Measurements from ENCODE around the gene PRR5. TPM values are rescaled to one million over a fixed set of nuclear protein-coding genes. Genes with fewer than 3 reads are reported as not detected.

The PRR5 gene
- total and polyA plus RNA-seq, 7 donors, result 0.48 to 2.9 (median 1.6) TPM

DNA sequence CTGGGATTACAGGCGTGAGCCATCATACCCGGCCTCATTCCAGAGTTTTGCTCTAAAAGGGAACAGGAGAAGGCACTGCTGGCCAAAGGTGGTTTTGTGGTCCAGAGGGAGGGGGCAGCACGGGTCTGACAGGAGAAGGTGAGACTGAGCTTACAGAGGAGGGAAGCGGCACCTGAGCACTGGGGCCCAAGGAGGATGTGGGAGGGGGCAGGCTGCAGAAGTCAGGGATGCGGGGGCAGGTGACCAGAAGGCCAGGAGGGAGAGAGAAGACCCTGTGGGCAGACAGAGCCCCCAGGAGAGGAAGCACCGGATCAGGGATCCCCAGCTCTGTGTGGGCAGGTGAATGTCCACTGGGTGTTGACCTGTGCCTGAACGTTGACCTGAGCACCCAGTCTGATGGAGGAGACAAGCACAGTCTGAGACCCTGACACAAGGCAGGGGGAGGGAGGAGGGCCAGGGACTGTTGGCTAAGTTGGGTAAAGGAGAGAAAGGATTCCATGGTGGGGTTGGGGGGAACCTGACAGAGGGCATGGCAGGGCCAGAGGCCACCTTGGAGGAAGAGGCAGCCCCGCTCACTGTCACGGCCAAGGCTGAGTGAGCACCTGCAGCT, 12.0 kb upstream of the PRR5 start:
- intact Hi-C loops (cut with DNase I), result no loop called here

DNA sequence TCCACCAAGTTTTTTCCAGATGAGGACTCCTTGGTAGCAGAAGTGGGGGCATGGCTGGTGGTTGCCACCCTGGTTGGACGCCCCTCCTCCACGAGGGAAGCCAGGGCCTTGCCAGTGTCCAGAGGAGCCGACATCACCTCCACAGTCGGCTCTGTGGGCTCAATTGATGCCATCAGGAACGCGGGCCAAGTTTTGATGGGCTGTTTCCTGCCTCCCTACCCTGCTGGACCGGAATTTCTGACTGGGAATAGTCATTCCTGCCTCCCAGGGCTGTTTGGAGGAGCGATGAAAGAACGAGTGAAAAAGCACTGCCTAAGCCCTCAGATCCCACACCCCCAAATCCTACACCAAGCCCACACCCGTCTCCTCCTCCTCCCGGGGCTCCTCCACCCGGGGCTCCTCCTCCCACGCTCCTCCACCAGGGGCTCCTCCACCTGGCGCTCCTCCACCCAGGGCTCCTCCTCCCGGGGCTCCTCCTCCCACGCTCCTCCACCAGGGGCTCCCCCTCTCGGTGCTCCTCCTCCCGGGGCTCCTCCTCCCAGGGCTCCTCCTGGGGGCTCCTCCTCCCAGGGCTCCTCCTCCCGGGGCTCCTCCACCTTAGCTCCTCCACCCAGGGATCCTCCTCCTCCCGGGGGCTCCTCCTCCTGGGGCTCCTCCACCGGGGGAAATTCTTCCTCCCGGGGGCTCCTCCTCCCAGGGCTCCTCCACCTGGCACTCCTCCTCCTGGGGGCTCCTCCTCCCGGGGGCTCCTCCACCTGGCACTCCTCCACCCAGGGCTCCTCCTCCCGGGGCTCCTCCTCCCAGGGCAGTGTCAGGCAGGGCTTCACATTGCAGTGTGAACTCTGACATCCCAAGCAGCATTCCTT, 10.0 kb upstream of the PRR5 start:
- Histone ChIP-seq H3K9me3 (no peaks in the 10 kb centered on the region), H3K4me1 (no peaks in the 10 kb centered on the region), H3K27me3 (ENCODE audit: insufficient read depth in 3 of 3, low read length in 2 of 3) (peaks cover 0 to 7% (median 3%) of the 10 kb centered on the region in 3 donors), H3K4me3 (no peak overlapping the region), H3K27ac (no peak overlapping the region), H3K36me3 (ENCODE audit: insufficient read depth in 1 of 2, low read depth in 1 of 2) (no peaks in the 10 kb centered on the region)
- 54 to 63% (median 56%) methylated on average over 24 of the region's 24 CpGs for whole genome bisulfite sequencing, 3 donors
- intact Hi-C loops (cut with DNase I), result no loop called here
- DNase-seq (no peak), ATAC-seq (peak in 1 of 4 donors; percentile 29)
- TF ChIP-seq, protein P1, sequence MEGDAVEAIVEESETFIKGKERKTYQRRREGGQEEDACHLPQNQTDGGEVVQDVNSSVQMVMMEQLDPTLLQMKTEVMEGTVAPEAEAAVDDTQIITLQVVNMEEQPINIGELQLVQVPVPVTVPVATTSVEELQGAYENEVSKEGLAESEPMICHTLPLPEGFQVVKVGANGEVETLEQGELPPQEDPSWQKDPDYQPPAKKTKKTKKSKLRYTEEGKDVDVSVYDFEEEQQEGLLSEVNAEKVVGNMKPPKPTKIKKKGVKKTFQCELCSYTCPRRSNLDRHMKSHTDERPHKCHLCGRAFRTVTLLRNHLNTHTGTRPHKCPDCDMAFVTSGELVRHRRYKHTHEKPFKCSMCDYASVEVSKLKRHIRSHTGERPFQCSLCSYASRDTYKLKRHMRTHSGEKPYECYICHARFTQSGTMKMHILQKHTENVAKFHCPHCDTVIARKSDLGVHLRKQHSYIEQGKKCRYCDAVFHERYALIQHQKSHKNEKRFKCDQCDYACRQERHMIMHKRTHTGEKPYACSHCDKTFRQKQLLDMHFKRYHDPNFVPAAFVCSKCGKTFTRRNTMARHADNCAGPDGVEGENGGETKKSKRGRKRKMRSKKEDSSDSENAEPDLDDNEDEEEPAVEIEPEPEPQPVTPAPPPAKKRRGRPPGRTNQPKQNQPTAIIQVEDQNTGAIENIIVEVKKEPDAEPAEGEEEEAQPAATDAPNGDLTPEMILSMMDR (IDR thresholded peaks at IDR 0.05), result no peak

More for the DNA sequence above, 12.0 kb upstream of the PRR5 start:
- Histone ChIP-seq H3K27me3 (ENCODE audit: insufficient read depth in 3 of 3, low read length in 2 of 3) (peaks cover 0 to 7% (median 3%) of the 10 kb centered on the region in 3 donors), H3K4me3 (no peak overlapping the region), H3K36me3 (ENCODE audit: insufficient read depth in 1 of 2, low read depth in 1 of 2) (no peaks in the 10 kb centered on the region), H3K27ac (no peak overlapping the region), H3K9me3 (no peaks in the 10 kb centered on the region), H3K4me1 (no peaks in the 10 kb centered on the region)
- 84 to 91% (median 84%) methylated on average over 9 of the region's 9 CpGs for WGBS, 3 donors
- TF ChIP-seq, protein P1 (IDR thresholded peaks at IDR 0.05), result no peak
- DNase-seq, result no peak
- no peak for ATAC-seq

- no peaks in the 10 kb centered on the region for H3K36me3 ChIP-seq (ENCODE audit: insufficient read depth in 1 of 2, low read depth in 1 of 2)
- TF ChIP-seq, protein P1 (IDR thresholded peaks at IDR 0.05), result no peak
- DNase-seq (no peak), ATAC-seq (no peak)
- no peak overlapping the region for H3K4me3 ChIP-seq
- H3K9me3 ChIP-seq, result no peaks in the 10 kb centered on the region
- intact Hi-C loops (cut with DNase I), result no loop called here
- 86 to 91% (median 88%) methylated on average over 11 of the region's 11 CpGs for WGBS, 3 donors
- no peaks in the 10 kb centered on the region for H3K4me1 ChIP-seq
- no peak overlapping the region for H3K27ac ChIP-seq
- peaks cover 0 to 7% (median 3%) of the 10 kb centered on the region in 3 donors for H3K27me3 ChIP-seq (ENCODE audit: insufficient read depth in 3 of 3, low read length in 2 of 3)
These were observed 9.4 kb upstream of the PRR5 start for GRCh38 chr22:44692662-44693007.

DNA sequence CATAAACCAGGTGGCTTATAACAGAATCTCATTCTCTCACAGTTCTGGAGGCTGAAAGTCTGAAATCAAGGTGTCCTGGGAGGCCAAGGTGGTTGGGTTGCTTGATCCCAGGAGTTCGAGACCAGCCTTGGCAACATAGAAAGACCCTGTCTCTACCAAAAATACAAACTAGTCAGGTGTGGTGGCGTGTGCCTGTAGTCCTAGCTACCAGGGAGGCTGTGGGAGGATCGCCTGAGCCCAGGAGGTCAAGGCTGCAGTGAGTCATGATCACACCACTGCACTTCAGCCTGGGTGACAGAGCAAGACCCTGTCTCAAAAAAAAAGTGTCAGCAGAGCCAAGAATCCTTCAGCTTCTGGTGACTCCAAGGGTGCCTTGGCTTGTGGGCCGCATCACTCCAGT, 8.9 kb upstream of the PRR5 start:
- H3K27ac ChIP-seq, result no peak overlapping the region
- H3K4me1 ChIP-seq, result no peaks in the 10 kb centered on the region
- WGBS, 3 donors, result 86 to 99% (median 97%) methylated on average over 4 of the region's 4 CpGs
- ATAC-seq (no peak), DNase-seq (no peak)
- peaks cover 0 to 7% (median 3%) of the 10 kb centered on the region in 3 donors for H3K27me3 ChIP-seq (ENCODE audit: insufficient read depth in 3 of 3, low read length in 2 of 3)
- H3K4me3 ChIP-seq, result no peak overlapping the region
- intact Hi-C loops (cut with DNase I), result no loop called here
- TF ChIP-seq, protein P1 (IDR thresholded peaks at IDR 0.05), result no peak
- no peaks in the 10 kb centered on the region for H3K36me3 ChIP-seq (ENCODE audit: insufficient read depth in 1 of 2, low read depth in 1 of 2)
- H3K9me3 ChIP-seq, result no peaks in the 10 kb centered on the region

All from psoas muscle (tissue), 8 donors.